HG03108 (cell line): Measurements from ENCODE around the gene HACL1.

Experiments
- ATAC-seq: cut with Tn5 transposase; IDR thresholded peaks from one replicate; pipeline ENCODE4 v1.9.1; 2021; ENCODE audit warnings: moderate library complexity; ENCODE audit not compliant: unreplicated experiment

The HACL1 gene

DNA sequence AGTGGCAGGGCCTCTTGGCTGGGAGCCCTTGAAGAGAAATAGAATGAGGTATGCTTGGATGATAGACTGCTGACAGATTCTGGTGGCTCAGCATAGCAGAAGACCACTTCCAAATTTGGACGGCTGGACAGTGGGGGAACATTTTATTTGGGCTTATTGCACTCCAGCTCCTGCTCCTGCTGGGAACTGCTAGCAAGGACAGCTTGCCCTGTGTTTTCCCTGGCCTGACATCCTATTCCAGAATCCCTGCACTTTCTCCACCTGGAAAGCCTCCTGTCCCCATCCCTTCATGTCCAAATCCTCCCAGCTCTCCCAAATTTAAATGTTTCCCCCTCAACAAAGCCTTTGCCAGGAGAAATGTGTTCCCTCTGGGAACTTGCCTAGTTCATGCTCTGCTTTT, 70.0 kb downstream of the HACL1 start:
- ATAC-seq, result no peak

- no peak for ATAC-seq
Observed at GRCh38 chr3:15528854-15529537, 72.4 kb downstream of the HACL1 start.

DNA sequence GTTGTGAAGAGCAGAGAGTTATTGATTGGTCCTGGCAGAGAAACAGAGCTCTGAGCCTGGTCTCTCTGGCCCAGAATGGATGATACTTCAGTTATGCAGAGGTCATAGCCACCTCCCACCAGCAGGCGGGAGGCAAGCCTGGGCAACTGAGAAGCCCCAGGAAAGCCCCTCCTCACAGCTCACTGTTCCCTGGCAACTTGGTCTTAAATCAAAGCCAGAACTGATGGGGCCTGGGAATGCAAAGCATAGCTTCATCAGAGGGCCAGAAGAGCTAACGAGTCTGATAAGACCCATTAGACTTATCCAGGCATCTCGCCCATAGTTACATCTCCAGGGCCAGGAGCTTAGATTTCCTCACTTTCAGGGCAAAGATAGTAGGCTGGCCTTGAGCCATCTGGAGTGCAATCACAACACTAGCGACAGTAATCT, 74.3 kb downstream of the HACL1 start:
- ATAC-seq, result no peak

- ATAC-seq, result no peak
Observed at GRCh38 chr3:15525790-15526189, 75.6 kb downstream of the HACL1 start.

DNA sequence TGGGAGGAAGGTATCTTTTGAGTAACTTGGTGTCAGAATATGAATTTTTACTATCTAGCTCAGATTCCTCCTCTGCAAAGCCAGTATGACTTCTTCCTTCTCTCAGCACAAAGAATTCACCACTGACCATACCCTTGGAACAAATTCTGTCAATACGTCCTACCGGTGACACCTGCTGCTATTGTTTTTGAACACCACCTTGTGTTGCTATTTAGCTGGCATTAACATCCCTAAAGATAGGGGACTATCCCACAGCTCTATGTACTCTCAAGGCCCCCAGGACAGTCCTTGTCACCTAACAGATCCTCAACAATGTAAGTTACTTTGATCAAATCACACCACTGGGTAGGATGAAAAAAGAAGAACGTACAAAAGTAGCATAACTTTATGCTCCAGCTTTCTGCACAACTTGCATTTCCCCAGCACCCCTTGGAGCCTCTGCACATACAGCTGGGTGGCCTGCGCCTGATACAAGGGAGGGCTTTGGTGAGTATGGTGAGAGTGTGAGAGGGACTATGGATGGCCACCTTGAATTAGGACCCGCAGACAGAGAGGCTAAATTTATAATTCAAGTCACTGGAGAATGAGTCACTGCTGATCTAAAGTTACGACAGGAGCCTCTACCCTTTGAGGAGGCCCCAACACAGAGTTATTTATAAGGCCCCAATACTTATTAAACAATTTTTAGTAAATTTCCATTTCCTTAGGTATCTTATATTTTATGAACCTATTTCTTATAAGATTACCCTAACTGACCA, 77.5 kb downstream of the HACL1 start:
- ATAC-seq, result no peak

GRCh38 chr3:15522016-15522415, 79.4 kb downstream of the HACL1 start:
- no peak for ATAC-seq

GRCh38 chr3:15521573-15521965, 79.8 kb downstream of the HACL1 start, which contains the start of gene COLQ:
Gene COLQ, minus strand, starts transcription at chr3:15521706. Its CDS starts 81 bp downstream, at chr3:15521625.
- no peak for ATAC-seq

DNA sequence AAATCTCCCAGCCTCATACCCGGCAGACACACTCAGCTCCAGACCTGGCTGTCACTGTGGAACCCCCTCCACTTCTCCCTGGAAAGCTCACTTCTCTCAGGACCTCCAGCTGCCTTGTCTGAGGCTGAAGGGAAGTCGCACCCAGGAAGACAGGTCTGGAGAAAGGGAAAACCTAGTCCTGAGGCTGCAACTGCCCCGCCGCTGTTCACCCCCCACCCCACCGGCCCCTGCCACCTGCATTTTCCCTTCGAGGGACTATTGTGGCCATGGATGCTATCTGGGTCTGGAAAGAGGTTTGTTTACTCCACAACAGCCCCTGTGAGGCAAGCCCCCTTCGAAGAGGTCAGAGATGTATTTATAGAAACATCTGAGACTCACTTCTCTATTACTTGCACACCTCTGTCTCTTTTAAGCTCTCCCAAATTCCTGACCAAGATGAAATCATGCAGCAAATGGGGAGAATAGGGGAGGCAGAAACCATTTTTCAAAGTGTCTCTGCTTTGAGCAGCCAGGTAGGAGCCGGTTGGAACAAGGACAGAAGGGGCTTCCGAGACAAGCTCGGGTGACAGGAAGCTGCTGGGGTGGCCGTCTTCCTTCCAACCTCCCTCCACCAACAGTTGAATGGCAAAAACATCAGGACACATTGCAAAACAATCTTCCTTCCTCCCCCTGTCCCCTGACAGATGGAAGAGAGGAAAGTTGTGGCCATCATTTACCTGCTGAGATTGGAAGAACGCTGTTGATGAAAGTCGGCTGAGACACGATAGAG, 80.4 kb downstream of the HACL1 start:
- ATAC-seq, result no peak

DNA sequence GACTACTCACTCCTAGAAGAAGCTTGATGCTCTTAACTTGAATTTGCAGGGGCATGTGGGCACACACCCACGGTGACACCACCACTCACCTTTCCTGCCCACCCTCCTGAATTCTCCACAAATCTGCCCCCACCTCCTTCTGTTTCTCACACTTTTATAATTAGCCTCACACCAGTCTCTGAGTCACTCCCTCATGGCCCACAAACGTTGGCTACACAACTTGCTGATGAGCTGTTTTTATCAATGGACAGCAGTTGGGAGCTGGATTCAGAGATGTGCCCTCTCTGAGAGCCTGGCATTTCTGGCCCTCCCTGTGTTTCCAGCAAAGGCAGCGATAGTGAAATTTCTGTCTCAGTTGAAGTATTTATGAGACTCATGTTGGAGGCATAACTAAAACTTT, 81.2 kb downstream of the HACL1 start:
- no peak for ATAC-seq

GRCh38 chr3:15519096-15519495, 82.3 kb downstream of the HACL1 start:
- ATAC-seq, result no peak

DNA sequence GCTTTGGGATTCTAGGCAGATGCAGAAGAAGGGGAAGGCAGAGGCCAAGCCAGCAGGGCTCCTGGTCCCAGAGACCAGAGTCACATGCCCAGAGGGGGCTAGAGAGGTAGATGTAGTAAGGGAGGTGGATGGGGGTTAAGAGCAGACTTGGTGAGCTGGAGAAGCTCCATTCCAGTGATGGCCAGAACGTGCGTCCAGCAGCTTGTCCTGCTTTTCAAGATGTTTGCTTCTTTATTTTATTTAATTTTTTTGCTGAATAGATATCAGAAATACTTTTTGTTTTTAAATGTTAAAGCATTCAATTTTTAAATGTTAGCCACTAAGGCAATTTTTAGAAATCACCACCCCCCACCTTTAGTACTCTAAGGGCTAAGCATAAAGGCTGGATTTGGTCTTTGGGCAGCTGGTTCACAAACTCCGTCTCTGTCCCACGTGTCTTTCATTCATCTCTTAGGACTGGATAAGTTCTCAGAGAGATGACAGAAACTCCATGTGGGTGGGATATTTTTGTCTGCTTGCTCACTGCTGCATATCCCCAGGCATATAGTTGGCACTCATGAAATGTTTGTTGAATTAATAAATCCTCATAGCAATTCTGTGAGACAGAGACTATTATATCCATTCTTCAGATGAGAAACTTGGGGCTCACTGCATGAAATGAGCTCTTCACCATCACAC, 86.6 kb downstream of the HACL1 start:
- ATAC-seq, result no peak

DNA sequence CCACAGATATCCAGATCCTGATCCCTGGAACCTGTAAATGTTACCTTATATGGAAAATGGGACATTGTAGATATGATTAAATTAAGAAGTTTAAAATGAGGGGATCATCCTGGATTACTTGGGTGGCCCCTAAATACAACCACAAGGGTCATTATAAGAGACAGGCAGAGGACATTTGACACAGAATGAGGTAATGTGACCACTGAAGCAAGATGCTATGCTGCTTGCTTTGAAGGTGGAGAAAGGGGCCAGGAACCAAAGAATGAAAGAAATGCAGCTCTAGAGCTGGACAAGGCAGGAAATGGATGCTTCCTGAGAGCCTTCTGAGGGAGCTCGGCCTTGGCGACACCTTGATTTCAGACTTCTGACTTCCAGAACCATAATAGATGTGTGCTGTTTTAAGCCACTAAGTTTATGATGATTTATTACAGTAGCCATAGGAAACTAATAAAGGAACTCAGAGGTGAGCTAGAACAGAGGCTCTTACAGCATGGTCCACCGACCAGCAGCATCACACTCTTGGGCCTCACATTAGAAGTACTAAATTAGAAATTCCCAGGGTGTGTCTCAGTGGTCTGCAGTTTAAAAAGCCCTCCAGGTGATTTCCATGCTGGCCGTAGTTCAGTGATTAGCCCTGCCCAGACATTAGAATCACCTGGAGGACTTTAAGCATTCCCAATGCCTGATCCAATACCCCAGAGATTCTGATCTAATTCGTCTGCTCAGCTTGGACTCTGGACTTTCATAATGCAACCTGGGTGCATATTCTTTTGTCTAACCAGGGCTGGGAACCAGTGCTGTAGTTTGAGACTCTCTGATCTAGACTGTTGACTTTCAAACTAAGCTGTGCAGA, 87.3 kb downstream of the HACL1 start:
- no peak for ATAC-seq

DNA sequence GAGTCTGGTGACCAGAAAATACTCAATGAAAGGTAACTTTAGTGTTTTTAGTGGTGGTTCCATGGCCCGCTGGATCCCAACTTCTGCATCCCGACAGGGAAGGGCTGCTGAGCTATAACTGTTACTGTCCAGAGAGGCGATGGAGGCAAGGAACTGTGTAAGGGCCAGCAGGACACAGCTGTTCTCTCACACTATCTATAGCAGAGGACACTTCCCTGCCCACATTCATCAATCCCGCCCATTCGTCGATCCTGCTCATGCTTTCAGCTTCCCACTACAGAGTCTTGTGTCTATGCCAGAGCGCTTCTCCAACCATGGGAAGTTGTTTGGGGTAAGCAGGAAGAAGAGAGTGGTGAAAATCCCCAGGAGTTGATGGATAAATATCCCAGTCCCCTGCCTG, 88.3 kb downstream of the HACL1 start:
- no peak for ATAC-seq

DNA sequence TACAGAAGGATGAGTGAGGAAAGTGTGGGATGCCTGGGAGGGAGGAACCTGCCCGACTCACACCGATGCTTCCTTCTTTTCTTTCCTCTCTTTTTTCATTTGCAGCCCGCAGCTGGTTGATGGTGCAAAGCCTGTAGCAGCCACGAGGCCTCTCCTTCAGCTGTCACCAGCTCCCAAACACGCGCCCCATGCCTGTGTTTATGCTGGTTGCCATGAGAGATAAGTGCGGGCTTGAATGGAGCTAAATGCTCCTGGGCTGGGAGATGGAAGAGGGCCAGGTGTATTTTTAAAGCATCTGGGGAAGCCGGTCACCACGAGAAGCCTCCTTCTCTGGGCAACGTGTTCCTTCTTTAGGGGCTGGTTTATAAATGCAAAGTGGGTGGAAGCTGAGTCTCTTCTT, 89.2 kb downstream of the HACL1 start:
- no peak for ATAC-seq

- no peak for ATAC-seq
Observed at GRCh38 chr3:15511156-15511555, 90.2 kb downstream of the HACL1 start.
